Measurements from ENCODE around the gene DIPK1A. TPM values are rescaled to one million over a fixed set of nuclear protein-coding genes. Genes with fewer than 3 reads are reported as not detected.

DIPK1A gene
- polyA plus RNA-seq, 1 donor from 2014 or later: 29.2 TPM

DNA sequence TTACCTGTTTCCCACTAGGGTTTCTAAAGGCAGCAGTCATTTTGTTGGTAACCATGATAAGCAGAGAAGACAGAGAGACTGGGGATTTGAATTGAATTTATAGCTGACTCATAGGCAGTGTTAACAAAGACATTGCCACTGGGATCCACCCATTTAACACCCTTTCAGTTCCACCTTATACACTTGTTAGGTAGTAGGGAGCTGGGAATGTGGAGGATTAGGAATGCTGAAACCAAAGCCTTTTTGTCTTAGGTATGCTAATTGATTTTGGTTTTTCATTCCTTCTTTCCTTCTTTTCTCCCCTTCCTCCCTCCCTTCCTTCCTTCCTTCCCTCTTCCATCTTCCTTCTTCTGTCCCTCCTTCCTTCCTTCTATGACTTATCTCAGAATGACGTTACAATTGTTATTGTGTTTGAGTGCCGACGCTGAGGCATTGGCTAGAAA is 168.9 kb downstream of the DIPK1A start:
- Mint-ChIP-seq H3K36me3 (no peaks in the 10 kb centered on the region), H3K9me3 (no peaks in the 10 kb centered on the region), H3K4me1 (no peaks in the 10 kb centered on the region), H3K27ac (no peak overlapping the region), H3K4me3 (no peak overlapping the region), H3K27me3 (peaks cover 4% of the 10 kb centered on the region)

Other genes with a start within 250 kb of the DIPK1A start
- 4.8 TPM for gene EVI5, start 176.4 kb downstream of the DIPK1A start, polyA plus RNA-seq
- 2,794 TPM for gene RPL5, start 129.4 kb downstream of the DIPK1A start, polyA plus RNA-seq
- 60.7 TPM for gene MTF2, start 117.8 kb upstream of the DIPK1A start, polyA plus RNA-seq
- 31.9 TPM for gene TMED5, start 219.0 kb upstream of the DIPK1A start, polyA plus RNA-seq
- 15.2 TPM for gene CCDC18, start 219.3 kb upstream of the DIPK1A start, polyA plus RNA-seq